ENCODE data around the gene RGMA. TPM values are rescaled to one million over a fixed set of nuclear protein-coding genes. Genes with fewer than 3 reads are reported as not detected.

RGMA gene
- total RNA-seq, 2 experiments from 2014 or later, result not detected

GRCh38 chr15:93066224-93066681, 22.8 kb downstream of the RGMA start:
- Histone ChIP-seq H3K27ac (ENCODE audit: low read depth, low read length, poor library complexity, severe bottlenecking) (no peak overlapping the region), H3K9me2 (ENCODE audit: insufficient read depth, low read length) (no peaks in the 10 kb centered on the region), H2AFZ (ENCODE audit: low read length) (no peak overlapping the region), H3K79me2 (ENCODE audit: insufficient read depth, low read depth, low read length) (no peaks in the 10 kb centered on the region), H3K4me3 (ENCODE audit: low read depth, low read length, poor library complexity, severe bottlenecking) (no peak overlapping the region), H3K36me3 (ENCODE audit: insufficient read depth, low read length) (no peaks in the 10 kb centered on the region), H3K4me2 (ENCODE audit: low read length) (no peak overlapping the region), H3K4me1 (ENCODE audit: insufficient read depth, low read length, poor library complexity, severe bottlenecking) (no peaks in the 10 kb centered on the region), H4K20me1 (ENCODE audit: insufficient read depth, low read length) (no peaks in the 10 kb centered on the region), H3K9me3 (ENCODE audit: low read length) (no peaks in the 10 kb centered on the region)
- no peak for DNase-seq (ENCODE audit: low spot score)
- intact Hi-C loops (cut with micrococcal nuclease; ENCODE audit: unreplicated experiment), result no loop called here
- BruUV-seq (replicated peaks), result no TSS peak
- no peak for TF ChIP-seq EZH2phosphoT487 (IDR thresholded peaks at IDR 0.05; ENCODE audit: borderline replicate concordance, low read depth, low read length)
- TF ChIP-seq CTCF (conservative IDR thresholded peaks at IDR 0.05; ENCODE audit: low read length), result no peak
- ChIA-PET POLR2A (interaction anchor here (0.6 kb wide), 1 partner anchor 10 kb away, joined by 3 read pairs; no protein-coding TSS in a partner anchor), CTCF (ENCODE audit: unreplicated experiment) (no interaction called here)

GRCh38 chr15:93065641-93066045, 23.4 kb downstream of the RGMA start:
- ChIA-PET POLR2A (interaction anchor here (0.6 kb wide), 1 partner anchor 11 kb away, joined by 3 read pairs; no protein-coding TSS in a partner anchor), CTCF (ENCODE audit: unreplicated experiment) (no interaction called here)
- Histone ChIP-seq H4K20me1 (ENCODE audit: insufficient read depth, low read length) (no peaks in the 10 kb centered on the region), H3K9me3 (ENCODE audit: low read length) (no peaks in the 10 kb centered on the region), H3K4me2 (ENCODE audit: low read length) (no peak overlapping the region), H3K4me1 (ENCODE audit: insufficient read depth, low read length, poor library complexity, severe bottlenecking) (no peaks in the 10 kb centered on the region), H3K36me3 (ENCODE audit: insufficient read depth, low read length) (no peaks in the 10 kb centered on the region), H2AFZ (ENCODE audit: low read length) (no peak overlapping the region), H3K79me2 (ENCODE audit: insufficient read depth, low read depth, low read length) (no peaks in the 10 kb centered on the region), H3K4me3 (ENCODE audit: low read depth, low read length, poor library complexity, severe bottlenecking) (no peak overlapping the region), H3K9me2 (ENCODE audit: insufficient read depth, low read length) (no peaks in the 10 kb centered on the region), H3K27ac (ENCODE audit: low read depth, low read length, poor library complexity, severe bottlenecking) (no peak overlapping the region)
- TF ChIP-seq CTCF (conservative IDR thresholded peaks at IDR 0.05; ENCODE audit: low read length) (no peak), EZH2phosphoT487 (IDR thresholded peaks at IDR 0.05; ENCODE audit: borderline replicate concordance, low read depth, low read length) (no peak)
- DNase-seq (ENCODE audit: low spot score), result no peak
- no TSS peak for BruUV-seq (replicated peaks)
- intact Hi-C loops (cut with micrococcal nuclease; ENCODE audit: unreplicated experiment), result no loop called here

- Histone ChIP-seq H3K9me2 (ENCODE audit: insufficient read depth, low read length) (no peaks in the 10 kb centered on the region), H4K20me1 (ENCODE audit: insufficient read depth, low read length) (no peaks in the 10 kb centered on the region), H2AFZ (ENCODE audit: low read length) (no peak overlapping the region), H3K4me2 (ENCODE audit: low read length) (no peak overlapping the region), H3K27ac (ENCODE audit: low read depth, low read length, poor library complexity, severe bottlenecking) (no peak overlapping the region), H3K36me3 (ENCODE audit: insufficient read depth, low read length) (no peaks in the 10 kb centered on the region), H3K79me2 (ENCODE audit: insufficient read depth, low read depth, low read length) (no peaks in the 10 kb centered on the region), H3K9me3 (ENCODE audit: low read length) (no peaks in the 10 kb centered on the region), H3K4me3 (ENCODE audit: low read depth, low read length, poor library complexity, severe bottlenecking) (no peak overlapping the region), H3K4me1 (ENCODE audit: insufficient read depth, low read length, poor library complexity, severe bottlenecking) (no peaks in the 10 kb centered on the region)
- ChIA-PET POLR2A (no interaction called here), CTCF (ENCODE audit: unreplicated experiment) (no interaction called here)
- TF ChIP-seq EZH2phosphoT487 (IDR thresholded peaks at IDR 0.05; ENCODE audit: borderline replicate concordance, low read depth, low read length) (no peak), CTCF (conservative IDR thresholded peaks at IDR 0.05; ENCODE audit: low read length) (no peak)
- intact Hi-C loops (cut with micrococcal nuclease; ENCODE audit: unreplicated experiment), result no loop called here
- DNase-seq (ENCODE audit: low spot score), result no peak
- no TSS peak for BruUV-seq (replicated peaks)
Measured at GRCh38 chr15:93063796-93064690, 25.0 kb downstream of the RGMA start.

Measured in OCI-LY7 (cell line).